PFSK-1 (cell line): ENCODE results near the gene PLXNC1.

Experiments
- POLR2AphosphoS5 ChIP-seq: IDR thresholded peaks from 2 replicates; pipeline ENCODE4 v1.6.1; 2012; ENCODE audit warnings: low read depth, mild to moderate bottlenecking, control low read depth, low read length, moderate library complexity
- TAF1 ChIP-seq: IDR thresholded peaks from 2 replicates; pipeline ENCODE4 v1.6.1; 2012; ENCODE audit warnings: low read length, control low read depth, borderline replicate concordance; ENCODE audit not compliant: insufficient read depth
- TF ChIP-seq, protein P1 (sequence below), 2 experiments: IDR thresholded peaks; 2 replicates each; pipeline versions ENCODE4 v1.6.1 to v1.8.0; 2011 to 2012; ENCODE audit warnings: low read depth in 2 of 2, low read length in 2 of 2, control low read depth in 1 of 2, inconsistent platforms in 1 of 2, mild to moderate bottlenecking in 1 of 2, moderate library complexity in 1 of 2; ENCODE audit not compliant: insufficient read depth in 1 of 2

DNA sequence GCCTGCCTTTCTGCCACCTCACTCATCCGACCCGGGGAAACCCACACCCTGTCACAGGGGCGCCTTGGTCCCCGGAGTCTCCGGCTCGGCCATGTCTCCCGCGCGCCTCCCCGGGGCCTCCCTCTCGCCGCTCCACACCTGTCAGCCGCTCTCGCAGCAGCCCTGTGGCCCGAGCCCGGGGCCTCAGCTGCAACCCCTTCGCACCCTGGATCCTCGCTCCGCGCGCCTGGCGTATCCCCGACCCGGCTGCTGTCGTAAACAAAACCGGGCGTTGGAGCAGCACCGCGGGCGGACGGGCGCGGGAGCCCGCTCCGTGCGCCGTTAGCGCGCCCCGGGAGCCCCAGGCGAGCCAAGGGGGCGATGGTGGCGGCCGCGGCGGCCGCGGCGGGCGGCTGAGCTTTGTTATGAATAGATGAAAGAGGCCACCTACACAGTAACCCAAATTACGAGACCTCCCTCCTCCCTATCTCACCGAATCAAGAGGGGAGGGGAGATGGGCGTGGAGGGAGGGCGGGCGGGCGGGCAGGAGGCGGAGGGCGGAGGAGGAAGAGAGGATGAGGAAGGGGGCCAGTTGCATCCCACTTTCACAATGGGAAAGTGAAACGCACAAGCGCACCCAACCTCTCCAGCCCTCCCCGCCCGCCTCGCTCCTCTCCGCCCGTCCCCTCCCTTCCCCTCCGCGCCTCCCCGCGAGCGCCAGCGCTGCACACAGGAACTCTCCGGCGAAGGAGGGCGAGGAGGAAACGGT, at the start of gene PLXNC1:
- TF ChIP-seq POLR2AphosphoS5 = no peak
- TF ChIP-seq, protein P1, sequence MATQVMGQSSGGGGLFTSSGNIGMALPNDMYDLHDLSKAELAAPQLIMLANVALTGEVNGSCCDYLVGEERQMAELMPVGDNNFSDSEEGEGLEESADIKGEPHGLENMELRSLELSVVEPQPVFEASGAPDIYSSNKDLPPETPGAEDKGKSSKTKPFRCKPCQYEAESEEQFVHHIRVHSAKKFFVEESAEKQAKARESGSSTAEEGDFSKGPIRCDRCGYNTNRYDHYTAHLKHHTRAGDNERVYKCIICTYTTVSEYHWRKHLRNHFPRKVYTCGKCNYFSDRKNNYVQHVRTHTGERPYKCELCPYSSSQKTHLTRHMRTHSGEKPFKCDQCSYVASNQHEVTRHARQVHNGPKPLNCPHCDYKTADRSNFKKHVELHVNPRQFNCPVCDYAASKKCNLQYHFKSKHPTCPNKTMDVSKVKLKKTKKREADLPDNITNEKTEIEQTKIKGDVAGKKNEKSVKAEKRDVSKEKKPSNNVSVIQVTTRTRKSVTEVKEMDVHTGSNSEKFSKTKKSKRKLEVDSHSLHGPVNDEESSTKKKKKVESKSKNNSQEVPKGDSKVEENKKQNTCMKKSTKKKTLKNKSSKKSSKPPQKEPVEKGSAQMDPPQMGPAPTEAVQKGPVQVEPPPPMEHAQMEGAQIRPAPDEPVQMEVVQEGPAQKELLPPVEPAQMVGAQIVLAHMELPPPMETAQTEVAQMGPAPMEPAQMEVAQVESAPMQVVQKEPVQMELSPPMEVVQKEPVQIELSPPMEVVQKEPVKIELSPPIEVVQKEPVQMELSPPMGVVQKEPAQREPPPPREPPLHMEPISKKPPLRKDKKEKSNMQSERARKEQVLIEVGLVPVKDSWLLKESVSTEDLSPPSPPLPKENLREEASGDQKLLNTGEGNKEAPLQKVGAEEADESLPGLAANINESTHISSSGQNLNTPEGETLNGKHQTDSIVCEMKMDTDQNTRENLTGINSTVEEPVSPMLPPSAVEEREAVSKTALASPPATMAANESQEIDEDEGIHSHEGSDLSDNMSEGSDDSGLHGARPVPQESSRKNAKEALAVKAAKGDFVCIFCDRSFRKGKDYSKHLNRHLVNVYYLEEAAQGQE (IDR thresholded peaks at IDR 0.05; ENCODE audit: insufficient read depth in 1 of 2, low read depth in 2 of 2, low read length in 2 of 2) = no peak
- TF ChIP-seq TAF1 = no peak
